ENCODE results near the gene GANAB. TPM values are rescaled to one million over a fixed set of nuclear protein-coding genes. Genes with fewer than 3 reads are reported as not detected.
"Not testable (repeated sequence)": the region's sequence is repeated elsewhere in the genome, so short reads cannot be mapped to it uniquely, and the experiment has no call there.

GANAB gene
- total RNA-seq, 1 experiment from 2014 or later, result 475 TPM

DNA sequence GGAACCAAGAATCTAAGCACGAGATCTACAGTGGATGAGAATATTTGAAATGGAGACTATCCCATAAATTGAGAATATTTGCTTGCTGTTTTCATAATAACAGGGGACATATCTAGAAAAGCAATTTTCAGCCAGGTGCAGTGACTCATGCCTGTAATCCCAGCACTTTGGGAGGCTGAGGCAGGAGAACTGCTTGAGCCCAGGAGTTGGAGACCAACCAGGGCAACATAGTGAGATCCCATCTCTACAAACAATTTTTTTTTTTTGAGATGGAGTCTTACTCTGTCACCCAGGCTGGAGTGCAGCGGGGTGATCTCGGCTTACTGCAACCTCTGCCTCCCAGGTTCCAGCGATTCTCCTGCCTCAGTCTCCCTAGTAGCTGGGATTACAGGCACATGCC is 64.7 kb downstream of the GANAB start:
- DNase-seq (ENCODE audit: low spot score); BruUV-seq (replicated peaks); H3K27ac ChIP-seq (ENCODE audit: low read depth, low read length, poor library complexity, severe bottlenecking); H3K27me3 ChIP-seq (replicated peaks; ENCODE audit: insufficient read depth, low read depth, low read length, poor library complexity); H3K4me3 ChIP-seq (ENCODE audit: low read depth, low read length, poor library complexity, severe bottlenecking); H3K4me1 ChIP-seq (ENCODE audit: insufficient read depth, low read length, poor library complexity, severe bottlenecking); intact Hi-C loops (cut with micrococcal nuclease; ENCODE audit: unreplicated experiment); CTCF ChIA-PET; H3K9me3 ChIP-seq (ENCODE audit: low read depth, low read length, poor library complexity, severe bottlenecking): not testable (repeated sequence)
- peaks cover 61% of the 10 kb centered on the region for H3K36me3 ChIP-seq (ENCODE audit: insufficient read depth, low read length, poor library complexity, severe bottlenecking)
- POLR2A ChIA-PET (ENCODE audit: low non-redundant PET), result interaction anchor here (0.6 kb wide), 1 partner anchor 241 kb away, joined by 4 read pairs; no protein-coding TSS in a partner anchor

DNA sequence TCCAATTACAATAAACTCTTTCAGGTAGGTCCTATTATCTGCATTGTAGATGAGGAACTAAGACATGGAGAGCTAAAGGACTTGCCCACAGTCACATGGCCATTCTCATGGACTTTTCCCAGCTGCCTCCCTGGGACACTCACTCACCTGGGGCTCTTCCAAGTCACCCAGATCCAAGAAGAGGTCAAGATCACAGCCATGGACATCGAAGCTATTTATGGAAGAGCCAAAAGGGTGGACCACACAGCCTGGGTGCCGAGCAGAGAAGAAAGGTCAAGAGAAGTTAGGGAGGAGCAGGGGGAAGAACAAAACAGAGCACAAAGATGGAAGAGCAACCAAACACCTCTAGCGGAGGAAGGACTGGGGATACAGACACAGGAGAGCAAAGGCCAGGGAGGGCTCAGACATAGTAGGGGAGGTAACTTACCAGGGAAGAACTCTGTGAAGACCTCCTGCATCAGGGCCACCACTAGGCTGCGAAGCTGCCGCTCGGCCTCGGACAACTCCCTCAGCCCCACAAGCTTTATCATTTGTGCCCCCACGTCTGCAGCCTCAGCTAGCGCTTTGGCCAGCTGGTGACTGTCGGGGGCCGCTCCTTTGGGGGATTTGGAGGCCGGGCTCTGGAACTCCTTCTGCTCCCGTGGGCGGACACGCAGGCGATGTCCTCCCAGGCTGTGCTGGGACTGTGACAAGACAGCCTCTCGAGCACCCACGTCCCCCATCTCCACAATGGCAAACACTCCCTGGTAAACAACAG is 65.3 kb downstream of the GANAB start:
- ChIA-PET CTCF (no interaction called here), POLR2A (ENCODE audit: low non-redundant PET) (no interaction called here)
- H3K27me3 ChIP-seq (replicated peaks; ENCODE audit: insufficient read depth, low read depth, low read length, poor library complexity), result no peaks in the 10 kb centered on the region
- no peak overlapping the region for H3K4me3 ChIP-seq (ENCODE audit: low read depth, low read length, poor library complexity, severe bottlenecking)
- H3K4me1 ChIP-seq (ENCODE audit: insufficient read depth, low read length, poor library complexity, severe bottlenecking), result no peaks in the 10 kb centered on the region
- no peak overlapping the region for H3K27ac ChIP-seq (ENCODE audit: low read depth, low read length, poor library complexity, severe bottlenecking)
- peaks cover 64% of the 10 kb centered on the region for H3K36me3 ChIP-seq (ENCODE audit: insufficient read depth, low read length, poor library complexity, severe bottlenecking)
- BruUV-seq (replicated peaks), result no TSS peak
- intact Hi-C loops (cut with micrococcal nuclease; ENCODE audit: unreplicated experiment), result no loop called here
- DNase-seq (ENCODE audit: low spot score), result no peak
- TF ChIP-seq EZH2 (IDR thresholded peaks at IDR 0.05; ENCODE audit: borderline replicate concordance, low read depth, low read length, poor library complexity, severe bottlenecking), result no peak
- TF ChIP-seq CTCF (conservative IDR thresholded peaks at IDR 0.05; ENCODE audit: low read depth, low read length), result no peak
- H3K9me3 ChIP-seq (ENCODE audit: low read depth, low read length, poor library complexity, severe bottlenecking), result no peaks in the 10 kb centered on the region

GRCh38 chr11:62579252-62579651 is 67.2 kb downstream of the GANAB start:
- no TSS peak for BruUV-seq (replicated peaks)
- intact Hi-C loops (cut with micrococcal nuclease; ENCODE audit: unreplicated experiment), result no loop called here
- Histone ChIP-seq H3K9me3 (ENCODE audit: low read depth, low read length, poor library complexity, severe bottlenecking) (no peaks in the 10 kb centered on the region), H3K4me3 (ENCODE audit: low read depth, low read length, poor library complexity, severe bottlenecking) (no peak overlapping the region), H3K27me3 (replicated peaks; ENCODE audit: insufficient read depth, low read depth, low read length, poor library complexity) (no peaks in the 10 kb centered on the region), H3K4me1 (ENCODE audit: insufficient read depth, low read length, poor library complexity, severe bottlenecking) (peaks cover 9% of the 10 kb centered on the region), H3K36me3 (ENCODE audit: insufficient read depth, low read length, poor library complexity, severe bottlenecking) (peaks cover 56% of the 10 kb centered on the region), H3K27ac (ENCODE audit: low read depth, low read length, poor library complexity, severe bottlenecking) (no peak overlapping the region)
- ChIA-PET POLR2A (ENCODE audit: low non-redundant PET) (no interaction called here), CTCF (no interaction called here)
- TF ChIP-seq EZH2 (IDR thresholded peaks at IDR 0.05; ENCODE audit: borderline replicate concordance, low read depth, low read length, poor library complexity, severe bottlenecking) (no peak), CTCF (conservative IDR thresholded peaks at IDR 0.05; ENCODE audit: low read depth, low read length) (no peak)
- DNase-seq (ENCODE audit: low spot score), result no peak

DNA sequence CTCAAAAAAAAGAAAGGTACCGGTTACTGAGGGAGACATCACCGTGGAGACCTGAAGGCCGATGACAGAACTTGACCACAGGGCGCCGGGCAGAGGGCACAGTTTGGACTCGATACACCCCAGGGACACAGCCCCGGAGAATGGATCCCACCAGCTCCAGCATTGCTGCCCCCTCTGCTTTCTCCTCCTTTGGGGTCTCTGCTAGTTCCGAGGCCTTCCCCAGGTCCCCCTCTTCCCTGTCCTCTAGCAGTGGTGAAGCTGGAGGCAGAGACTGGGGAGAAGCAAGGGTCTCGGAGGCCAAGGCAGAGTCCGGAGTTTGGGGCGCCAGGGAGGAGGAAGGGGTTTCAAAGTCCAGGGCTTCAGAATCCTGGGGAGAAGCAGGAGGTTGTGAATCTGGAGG is 67.9 kb downstream of the GANAB start:
- intact Hi-C loops (cut with micrococcal nuclease; ENCODE audit: unreplicated experiment), result no loop called here
- peaks cover 9% of the 10 kb centered on the region for H3K4me1 ChIP-seq (ENCODE audit: insufficient read depth, low read length, poor library complexity, severe bottlenecking)
- H3K4me3 ChIP-seq (ENCODE audit: low read depth, low read length, poor library complexity, severe bottlenecking), result no peak overlapping the region
- H3K27ac ChIP-seq (ENCODE audit: low read depth, low read length, poor library complexity, severe bottlenecking), result no peak overlapping the region
- peaks cover 50% of the 10 kb centered on the region for H3K36me3 ChIP-seq (ENCODE audit: insufficient read depth, low read length, poor library complexity, severe bottlenecking)
- BruUV-seq (replicated peaks), result no TSS peak
- CTCF ChIA-PET, result no interaction called here
- H3K27me3 ChIP-seq (replicated peaks; ENCODE audit: insufficient read depth, low read depth, low read length, poor library complexity), result no peaks in the 10 kb centered on the region
- POLR2A ChIA-PET (ENCODE audit: low non-redundant PET), result no interaction called here
- no peaks in the 10 kb centered on the region for H3K9me3 ChIP-seq (ENCODE audit: low read depth, low read length, poor library complexity, severe bottlenecking)
- DNase-seq (ENCODE audit: low spot score), result no peak
- TF ChIP-seq EZH2 (IDR thresholded peaks at IDR 0.05; ENCODE audit: borderline replicate concordance, low read depth, low read length, poor library complexity, severe bottlenecking), result no peak
- no peak for TF ChIP-seq CTCF (conservative IDR thresholded peaks at IDR 0.05; ENCODE audit: low read depth, low read length)

Data from A673 (cell line).